Measurements from ENCODE around the gene KIAA1671. TPM values are rescaled to one million over a fixed set of nuclear protein-coding genes. Genes with fewer than 3 reads are reported as not detected.

KIAA1671 gene
- total and polyA plus RNA-seq, 2 of the 13 experiments (the other 11 are each of a cell fraction or from before 2014, with no cell fraction given) = 13.5 to 13.6 TPM

DNA sequence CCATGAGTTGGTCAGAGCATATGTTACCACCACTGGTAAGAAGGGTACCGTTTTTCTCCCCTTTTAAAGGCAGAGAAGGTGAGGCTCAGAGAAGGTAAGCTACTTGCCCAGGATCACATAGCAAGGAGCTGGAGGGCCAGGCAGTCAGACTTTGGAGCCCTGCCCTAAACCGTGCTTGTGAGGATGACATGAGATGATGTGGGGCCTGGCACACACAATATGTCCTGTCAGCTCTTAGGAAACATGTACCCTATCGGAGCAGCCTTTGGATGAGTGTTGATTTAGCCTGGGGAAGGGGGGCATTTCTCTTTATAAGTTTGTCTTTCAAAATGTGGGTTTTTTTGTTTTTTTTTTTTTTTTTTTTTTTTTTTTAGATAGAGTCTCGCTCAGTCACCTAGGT, 146.7 kb downstream of the KIAA1671 start (continued):
- TF ChIP-seq, protein P1, sequence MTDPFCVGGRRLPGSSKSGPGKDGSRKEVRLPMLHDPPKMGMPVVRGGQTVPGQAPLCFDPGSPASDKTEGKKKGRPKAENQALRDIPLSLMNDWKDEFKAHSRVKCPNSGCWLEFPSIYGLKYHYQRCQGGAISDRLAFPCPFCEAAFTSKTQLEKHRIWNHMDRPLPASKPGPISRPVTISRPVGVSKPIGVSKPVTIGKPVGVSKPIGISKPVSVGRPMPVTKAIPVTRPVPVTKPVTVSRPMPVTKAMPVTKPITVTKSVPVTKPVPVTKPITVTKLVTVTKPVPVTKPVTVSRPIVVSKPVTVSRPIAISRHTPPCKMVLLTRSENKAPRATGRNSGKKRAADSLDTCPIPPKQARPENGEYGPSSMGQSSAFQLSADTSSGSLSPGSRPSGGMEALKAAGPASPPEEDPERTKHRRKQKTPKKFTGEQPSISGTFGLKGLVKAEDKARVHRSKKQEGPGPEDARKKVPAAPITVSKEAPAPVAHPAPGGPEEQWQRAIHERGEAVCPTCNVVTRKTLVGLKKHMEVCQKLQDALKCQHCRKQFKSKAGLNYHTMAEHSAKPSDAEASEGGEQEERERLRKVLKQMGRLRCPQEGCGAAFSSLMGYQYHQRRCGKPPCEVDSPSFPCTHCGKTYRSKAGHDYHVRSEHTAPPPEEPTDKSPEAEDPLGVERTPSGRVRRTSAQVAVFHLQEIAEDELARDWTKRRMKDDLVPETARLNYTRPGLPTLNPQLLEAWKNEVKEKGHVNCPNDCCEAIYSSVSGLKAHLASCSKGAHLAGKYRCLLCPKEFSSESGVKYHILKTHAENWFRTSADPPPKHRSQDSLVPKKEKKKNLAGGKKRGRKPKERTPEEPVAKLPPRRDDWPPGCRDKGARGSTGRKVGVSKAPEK (CRISPR knock-in tag; IDR thresholded peaks at IDR 0.05; ENCODE audit: borderline replicate concordance) = no peak
- TF ChIP-seq ZNF292 (CRISPR knock-in tag; IDR thresholded peaks at IDR 0.05; ENCODE audit: borderline replicate concordance, low read depth) = no peak
- no peak for TF ChIP-seq ZFY (CRISPR knock-in tag; IDR thresholded peaks at IDR 0.05)
- TF ChIP-seq, protein P2, sequence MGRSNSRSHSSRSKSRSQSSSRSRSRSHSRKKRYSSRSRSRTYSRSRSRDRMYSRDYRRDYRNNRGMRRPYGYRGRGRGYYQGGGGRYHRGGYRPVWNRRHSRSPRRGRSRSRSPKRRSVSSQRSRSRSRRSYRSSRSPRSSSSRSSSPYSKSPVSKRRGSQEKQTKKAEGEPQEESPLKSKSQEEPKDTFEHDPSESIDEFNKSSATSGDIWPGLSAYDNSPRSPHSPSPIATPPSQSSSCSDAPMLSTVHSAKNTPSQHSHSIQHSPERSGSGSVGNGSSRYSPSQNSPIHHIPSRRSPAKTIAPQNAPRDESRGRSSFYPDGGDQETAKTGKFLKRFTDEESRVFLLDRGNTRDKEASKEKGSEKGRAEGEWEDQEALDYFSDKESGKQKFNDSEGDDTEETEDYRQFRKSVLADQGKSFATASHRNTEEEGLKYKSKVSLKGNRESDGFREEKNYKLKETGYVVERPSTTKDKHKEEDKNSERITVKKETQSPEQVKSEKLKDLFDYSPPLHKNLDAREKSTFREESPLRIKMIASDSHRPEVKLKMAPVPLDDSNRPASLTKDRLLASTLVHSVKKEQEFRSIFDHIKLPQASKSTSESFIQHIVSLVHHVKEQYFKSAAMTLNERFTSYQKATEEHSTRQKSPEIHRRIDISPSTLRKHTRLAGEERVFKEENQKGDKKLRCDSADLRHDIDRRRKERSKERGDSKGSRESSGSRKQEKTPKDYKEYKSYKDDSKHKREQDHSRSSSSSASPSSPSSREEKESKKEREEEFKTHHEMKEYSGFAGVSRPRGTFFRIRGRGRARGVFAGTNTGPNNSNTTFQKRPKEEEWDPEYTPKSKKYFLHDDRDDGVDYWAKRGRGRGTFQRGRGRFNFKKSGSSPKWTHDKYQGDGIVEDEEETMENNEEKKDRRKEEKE (IDR thresholded peaks at IDR 0.05) = no peak
- no peak for TF ChIP-seq ZKSCAN5 (CRISPR knock-in tag; IDR thresholded peaks at IDR 0.05)
- TF ChIP-seq ZNF136 (CRISPR knock-in tag; IDR thresholded peaks at IDR 0.05; ENCODE audit: low read depth) = no peak
- TF ChIP-seq BRD4 (CRISPR knock-in tag; IDR thresholded peaks at IDR 0.05) = no peak
- TF ChIP-seq ZIK1 (CRISPR knock-in tag; IDR thresholded peaks at IDR 0.05; ENCODE audit: borderline replicate concordance, low read depth) = no peak
